ENCODE results near the gene FRK.
"Not testable (repeated sequence)": the region's sequence is repeated elsewhere in the genome, so short reads cannot be mapped to it uniquely, and the experiment has no call there.

FRK gene

GRCh38 chr6:116008470-116009243, 52.0 kb downstream of the FRK start:
- DNase-seq (ENCODE audit: low read depth, low spot score): no peak

- no peak for DNase-seq (ENCODE audit: low read depth, low spot score)
These were observed 55.6 kb downstream of the FRK start for GRCh38 chr6:116004841-116005815.

- DNase-seq (ENCODE audit: low read depth, low spot score): no peak
These were observed 57.0 kb downstream of the FRK start for GRCh38 chr6:116003668-116004067.

- DNase-seq (ENCODE audit: low read depth, low spot score): no peak
These were observed 57.9 kb downstream of the FRK start for GRCh38 chr6:116002756-116003155.

GRCh38 chr6:115999235-115999634, 61.5 kb downstream of the FRK start:
- DNase-seq (ENCODE audit: low read depth, low spot score): no peak

DNA sequence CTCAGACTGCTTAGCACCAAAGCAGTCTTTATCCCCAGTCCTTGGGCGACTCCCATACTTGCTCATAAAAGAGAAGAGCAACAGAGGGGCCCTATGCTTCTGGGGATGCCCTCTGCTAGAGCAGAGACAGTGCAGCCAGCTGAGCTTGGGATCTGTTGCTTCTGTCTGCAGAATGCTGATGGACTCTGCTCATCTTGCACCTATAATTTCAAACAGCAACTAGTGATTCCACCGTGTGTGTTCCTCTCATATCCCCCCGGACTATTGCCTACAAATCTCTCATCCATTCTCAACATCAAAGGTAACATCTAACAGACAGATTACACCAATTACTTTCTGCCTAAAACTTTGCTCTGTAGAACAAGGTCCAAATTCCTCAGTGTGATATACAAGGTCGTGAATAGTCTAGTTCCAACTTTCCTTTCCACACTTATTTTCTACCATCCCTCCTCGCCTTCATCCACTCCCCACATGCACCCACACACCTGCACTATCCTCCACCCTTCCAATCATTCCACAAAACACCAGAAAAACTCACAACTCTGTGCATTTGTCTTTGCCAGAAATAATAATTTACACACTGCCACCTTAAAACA, 62.6 kb downstream of the FRK start:
- no peak for DNase-seq (ENCODE audit: low read depth, low spot score)

DNA sequence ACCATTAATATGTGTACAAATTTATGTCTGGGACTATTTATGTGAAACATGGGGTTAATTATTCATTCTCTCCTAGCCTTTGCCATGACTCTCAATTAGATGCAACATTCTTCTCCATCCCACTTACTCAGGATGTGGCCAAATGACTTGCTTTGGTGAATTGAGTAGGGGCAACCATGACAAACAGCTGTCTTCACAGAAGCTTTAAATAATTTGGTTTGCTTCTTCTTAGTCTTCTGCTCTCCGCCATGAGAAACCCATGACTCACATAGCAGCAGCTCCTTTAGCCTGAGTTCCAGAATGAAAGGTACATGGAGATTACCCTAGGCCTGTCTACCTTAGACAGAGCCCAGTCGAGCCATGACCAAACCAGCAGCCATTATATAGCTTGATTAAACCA, 74.7 kb downstream of the FRK start:
- DNase-seq (ENCODE audit: low read depth, low spot score): no peak

GRCh38 chr6:115984809-115985208, 75.9 kb downstream of the FRK start:
- DNase-seq (ENCODE audit: low read depth, low spot score): no peak

- DNase-seq (ENCODE audit: low read depth, low spot score): no peak
These were observed 76.7 kb downstream of the FRK start for GRCh38 chr6:115983998-115984397.

DNA sequence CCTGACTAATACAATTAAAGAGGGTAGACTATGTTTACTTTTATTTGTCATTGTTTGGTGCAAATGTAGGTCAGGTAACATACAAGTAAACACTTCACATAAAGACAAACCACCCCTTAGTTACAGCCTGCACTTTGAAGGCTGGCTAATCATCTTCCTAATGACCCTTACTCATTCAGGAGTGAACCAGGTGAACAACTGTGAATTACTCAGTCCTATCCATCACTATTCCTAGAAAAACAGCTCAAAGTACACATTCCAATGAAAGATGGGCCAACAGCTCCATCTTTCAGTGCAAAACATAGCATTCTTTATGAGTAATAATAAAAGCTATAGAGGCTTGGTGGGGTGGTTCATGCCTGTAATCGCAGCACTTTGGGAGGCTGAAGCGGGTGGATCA, 78.2 kb downstream of the FRK start:
- no peak for DNase-seq (ENCODE audit: low read depth, low spot score)

DNA sequence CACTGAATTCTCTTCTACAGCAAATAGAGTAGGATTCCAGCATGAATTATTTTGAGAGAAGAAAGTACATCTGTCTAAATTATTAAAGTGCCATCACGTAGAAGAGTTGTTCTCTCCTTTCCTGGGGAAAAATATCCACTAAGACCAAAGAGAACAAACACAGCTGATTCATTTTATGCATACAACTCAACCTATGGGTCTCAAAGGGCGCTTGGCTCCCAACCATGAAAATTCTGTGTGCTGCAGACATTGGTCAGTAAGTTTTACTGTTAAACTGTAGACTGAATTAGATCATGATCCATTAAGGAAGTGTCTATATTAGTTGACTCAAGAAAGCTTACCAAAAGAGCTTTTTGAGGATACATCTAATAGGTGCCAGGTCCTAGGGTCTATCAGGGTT, 83.5 kb downstream of the FRK start:
- no peak for DNase-seq (ENCODE audit: low read depth, low spot score)

- DNase-seq (ENCODE audit: low read depth, low spot score): no peak
These were observed 84.3 kb downstream of the FRK start for GRCh38 chr6:115976321-115976870.

DNA sequence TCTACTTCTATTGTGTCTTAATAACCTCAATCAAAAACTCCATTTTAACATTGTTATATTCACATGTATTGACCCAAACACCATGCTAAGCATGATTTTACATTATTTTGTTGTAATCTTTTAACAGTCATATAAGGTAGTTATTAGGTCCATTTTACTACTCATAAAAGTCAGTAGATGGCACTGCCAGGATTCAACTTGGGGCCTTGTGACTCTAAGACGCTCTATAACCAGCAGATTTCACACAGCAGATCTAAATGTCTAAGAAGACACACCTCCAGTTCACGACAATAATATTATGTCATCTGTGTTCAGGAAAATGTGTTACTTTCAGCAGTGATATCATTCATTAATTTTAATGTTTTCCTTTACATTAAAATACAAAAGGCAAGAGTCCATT, 88.0 kb downstream of the FRK start:
- no peak for DNase-seq (ENCODE audit: low read depth, low spot score)

DNA sequence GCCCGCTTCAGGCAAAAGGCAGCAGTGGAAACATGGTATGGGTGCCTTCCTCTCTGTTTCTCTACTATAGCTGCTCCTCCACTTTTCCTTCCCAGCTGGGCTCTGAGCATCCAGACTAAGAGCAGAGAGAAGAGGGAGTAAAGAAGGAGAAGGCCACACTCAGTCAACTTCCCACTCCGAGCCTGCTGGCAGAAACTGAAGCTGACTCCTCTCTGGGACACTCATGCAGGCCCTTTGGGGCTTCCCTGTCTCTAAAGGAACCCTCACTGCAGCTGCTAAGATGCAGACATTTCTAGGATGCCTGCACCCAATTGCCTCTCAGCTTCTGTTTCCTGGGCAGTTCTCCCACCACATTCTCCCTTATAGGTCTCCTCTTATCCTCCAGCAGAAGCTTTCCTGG, 88.9 kb downstream of the FRK start:
- DNase-seq (ENCODE audit: low read depth, low spot score): no peak

GRCh38 chr6:115969930-115970273, 90.8 kb downstream of the FRK start:
- no peak for DNase-seq (ENCODE audit: low read depth, low spot score)

- no peak for DNase-seq (ENCODE audit: low read depth, low spot score)
These were observed 91.3 kb downstream of the FRK start for GRCh38 chr6:115969207-115969929.

GRCh38 chr6:115960286-115960685, 100.4 kb downstream of the FRK start:
- not testable (repeated sequence) for DNase-seq (ENCODE audit: low read depth, low spot score)

DNA sequence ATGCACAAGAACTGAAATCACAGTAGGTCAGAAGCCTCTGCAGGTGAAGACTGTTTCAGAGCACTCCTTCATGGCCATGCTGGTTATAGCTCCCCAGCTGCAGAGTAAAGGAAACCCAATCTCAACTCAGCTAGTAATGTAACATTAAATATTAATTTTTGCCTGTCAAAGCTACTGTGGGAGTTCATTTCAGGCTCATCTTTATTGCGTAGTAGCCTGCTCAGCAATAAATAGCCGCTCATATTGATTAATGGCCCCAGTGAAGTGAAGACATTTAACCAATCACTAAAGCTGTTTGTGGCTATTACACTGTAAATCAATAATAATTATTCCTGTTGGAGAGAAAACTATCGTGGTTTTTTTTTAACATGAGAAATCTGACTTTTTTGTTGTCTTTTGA, 101.7 kb downstream of the FRK start:
- DNase-seq (ENCODE audit: low read depth, low spot score): no peak

DNA sequence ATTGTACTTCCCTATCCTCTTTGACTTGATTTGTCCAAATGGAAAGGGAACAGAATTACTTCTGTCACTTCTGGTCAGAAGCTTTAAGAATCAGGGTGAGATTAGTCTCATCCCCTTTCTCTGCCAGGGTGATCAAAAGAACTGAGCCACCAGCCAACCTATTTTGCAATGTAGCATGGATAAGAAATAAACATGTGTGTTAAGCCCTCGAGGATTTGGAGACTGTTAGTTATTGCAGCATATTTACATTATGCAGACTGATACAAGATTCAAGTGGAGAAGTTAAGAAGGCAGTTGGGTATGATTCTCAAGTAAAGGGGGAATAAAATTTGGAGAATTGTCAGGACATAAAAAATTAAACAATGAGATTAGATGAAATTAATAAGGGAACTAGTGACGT, 106.0 kb downstream of the FRK start:
- DNase-seq (ENCODE audit: low read depth, low spot score): no peak

DNA sequence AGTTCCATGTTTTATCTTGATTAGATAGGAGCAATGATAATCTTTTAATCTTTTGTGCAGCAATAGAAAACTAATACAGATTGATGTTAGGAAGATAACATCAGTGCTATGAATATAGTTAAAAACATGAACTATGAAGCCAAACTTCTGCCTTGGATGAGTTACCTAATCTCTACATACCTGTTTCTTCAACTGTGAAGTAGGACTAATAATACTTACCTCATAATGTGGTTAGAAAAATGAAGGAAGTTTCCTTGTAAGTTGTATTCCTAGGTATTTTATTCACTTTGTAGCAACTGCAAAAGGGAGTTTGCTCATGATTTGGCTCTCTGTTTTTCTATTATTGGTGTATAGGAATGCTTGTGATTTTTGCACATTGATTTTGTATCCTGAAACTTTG, 111.9 kb downstream of the FRK start:
- DNase-seq (ENCODE audit: low read depth, low spot score): no peak

DNA sequence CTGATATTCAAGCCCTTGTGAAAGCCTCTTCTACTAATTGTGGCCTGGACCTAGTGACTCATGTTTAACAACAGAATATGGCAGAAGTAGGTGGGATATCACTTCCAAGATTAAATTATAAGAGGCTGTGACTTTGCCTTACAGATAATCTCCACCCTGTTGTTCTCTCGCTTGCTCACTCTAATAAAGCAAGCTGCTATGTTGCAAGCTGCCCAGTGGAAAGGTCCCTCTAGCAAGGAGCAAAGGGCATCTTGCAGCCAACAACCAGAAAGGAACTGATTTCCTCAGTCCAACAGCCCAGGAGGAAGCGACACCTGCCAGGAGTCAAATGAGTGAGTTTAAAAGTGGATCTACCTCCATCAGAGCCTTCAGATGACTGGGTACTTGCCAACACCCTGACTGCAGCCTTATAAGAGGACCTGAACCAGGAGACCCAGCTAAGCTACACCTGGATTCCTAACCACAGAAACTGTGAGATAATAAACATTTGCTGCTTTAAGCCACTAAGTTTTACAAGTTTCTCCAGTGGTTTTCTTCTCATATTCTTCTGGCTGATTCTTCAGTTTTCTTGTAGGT, 112.6 kb downstream of the FRK start:
- no peak for DNase-seq (ENCODE audit: low read depth, low spot score)
